K562 (cell line): ENCODE data around the gene MYO1H. TPM values are rescaled to one million over a fixed set of nuclear protein-coding genes. Genes with fewer than 3 reads are reported as not detected.

Source experiments
- CCAR2 ChIP-seq: fragments of 200-400 bp; formaldehyde crosslinking; IDR thresholded peaks from 2 replicates; pipeline ENCODE4 v1.6.1; 2017; ENCODE audit warnings: mild to moderate bottlenecking, low read depth, low read length
- CREB1 ChIP-seq, 2 experiments: sonication (generic) in 1 of 2; formaldehyde crosslinking in 1 of 2; IDR thresholded peaks; 2 replicates each; pipeline versions ENCODE4 v1.6.1 to v1.8.0; 2012 to 2022; ENCODE audit warnings: inconsistent platforms in 1 of 2, mild to moderate bottlenecking in 1 of 2, missing genetic modification reagents in 1 of 2, moderate library complexity in 1 of 2
- ELK3 ChIP-seq: fragments of 450-650 bp; formaldehyde crosslinking; IDR thresholded peaks from 2 replicates; pipeline ENCODE4 v1.4.0; 2020; ENCODE audit warnings: mild to moderate bottlenecking
- GTF2A2 ChIP-seq: IDR thresholded peaks from 2 replicates; pipeline ENCODE4 v1.6.1; 2016; ENCODE audit warnings: mild to moderate bottlenecking, missing genetic modification characterization, missing compliant biosample characterization
- MAX ChIP-seq: sonication (generic); formaldehyde crosslinking; IDR thresholded peaks from 2 replicates; pipeline ENCODE4 v1.9.0; 2022; ENCODE audit warnings: mild to moderate bottlenecking, missing genetic modification reagents
- MCM5 ChIP-seq: fragments of 450-650 bp; IDR thresholded peaks from 2 replicates; pipeline ENCODE4 v1.6.1; 2016; ENCODE audit warnings: low read depth
- PURB ChIP-seq: sonication (generic); formaldehyde crosslinking; IDR thresholded peaks from 2 replicates; pipeline ENCODE4 v1.9.0; 2021; ENCODE audit warnings: low read depth, mild to moderate bottlenecking, missing genetic modification reagents
- RCOR1 ChIP-seq, 2 experiments: IDR thresholded peaks; 2 replicates each; pipeline ENCODE4 v1.6.1; 2012; ENCODE audit warnings: low read depth in 2 of 2, low read length in 2 of 2, borderline replicate concordance in 1 of 2, improper control_type of control experiment in 1 of 2
- SLC30A9 ChIP-seq: fragments of 250-450 bp; sonication (Bioruptor Pico); IDR thresholded peaks from 2 replicates; pipeline ENCODE4 v1.8.0; 2022; ENCODE audit warnings: mild to moderate bottlenecking, moderate library complexity
- SNRNP70 ChIP-seq: fragments of 200-400 bp; formaldehyde crosslinking; optimal IDR thresholded peaks from 2 replicates; pipeline ENCODE3; 2017; ENCODE audit warnings: low read depth, low read length
- SREBF1 ChIP-seq: fragments of 150-350 bp; IDR thresholded peaks from 2 replicates; pipeline ENCODE4 v1.6.1; 2014; ENCODE audit warnings: antibody characterized with exemption, low read depth, low read length, borderline replicate concordance
- ZNF3 ChIP-seq: fragments of 250-450 bp; sonication (Bioruptor Pico); IDR thresholded peaks from 2 replicates; pipeline ENCODE4 v1.5.0; 2021; ENCODE audit warnings: mild to moderate bottlenecking, moderate library complexity
- ZNF318 ChIP-seq, 2 experiments: fragments of 450-650 bp; IDR thresholded peaks; 2 replicates each; pipeline ENCODE4 v1.6.1; 2016; ENCODE audit warnings: mild to moderate bottlenecking in 2 of 2, borderline replicate concordance in 1 of 2, low read depth in 1 of 2, moderate library complexity in 1 of 2
- ZNF324 ChIP-seq: fragments of 250-450 bp; sonication (Bioruptor Pico); IDR thresholded peaks from 2 replicates; pipeline ENCODE4 v1.4.0; 2020; ENCODE audit warnings: mild to moderate bottlenecking
- ZNF551 ChIP-seq: fragments of 250-450 bp; sonication (Bioruptor Pico); IDR thresholded peaks from 2 replicates; pipeline ENCODE4 v1.5.0; 2021; ENCODE audit warnings: mild to moderate bottlenecking, moderate library complexity
- ZNF655 ChIP-seq: fragments of 250-450 bp; sonication (Bioruptor Pico); IDR thresholded peaks from 2 replicates; pipeline ENCODE4 v1.5.0; 2021
- polyA plus RNA-seq, 8 experiments: library from polyadenylated mRNA; depleted of rRNA in 4 of 8; stranded (reverse) in 5 of 8; unstranded in 3 of 8; fragments of >200 nt; fragmentation: Nextera tagmentation in 2 of 8; fragmentation: Illumina TruSeq in 1 of 8; extraction: Ambion mirVana in 2 of 8; extraction: Trizol in 1 of 8; gene quantifications; 2 replicates each; pipeline versions ENCODE4 v1.2.1 to v1.2.3, GENCODE V29; 2011 to 2014; ENCODE audit warnings: inconsistent platforms in 1 of 8, missing spikeins in 1 of 8
- total RNA-seq, 7 experiments: library from RNA; depleted of rRNA in 6 of 7; stranded (reverse); fragments of >200 nt in 6 of 7; fragmentation: Illumina TruSeq in 2 of 7; extraction: Trizol in 2 of 7; gene quantifications; 2 replicates each; pipeline versions ENCODE4 v1.2.1 to v1.2.3, GENCODE V29; 2011 to 2021; ENCODE audit warnings: low replicate concordance in 1 of 7

The MYO1H gene
- total and polyA plus RNA-seq, 9 of the 15 experiments (the other 6 are each of a cell fraction or from before 2014, with no cell fraction given), result not detected

GRCh38 chr12:109477185-109477962 is 129.7 kb downstream of the MYO1H start, which contains the start of the genes KCTD10 and UBE3B (continued):
- no peak for TF ChIP-seq ZNF318 (IDR thresholded peaks at IDR 0.05; ENCODE audit: borderline replicate concordance in 1 of 2, low read depth in 1 of 2)
- no peak for TF ChIP-seq ZNF324 (CRISPR knock-in tag)
- TF ChIP-seq CCAR2, result no peak
- no peak for TF ChIP-seq ZNF3 (CRISPR knock-in tag)
- TF ChIP-seq ZNF655 (CRISPR knock-in tag), result no peak
- peak; percentile 65; the same call in 1 of the 2 replicates for TF ChIP-seq CREB1 (IDR thresholded peaks at IDR 0.05)
- TF ChIP-seq CREB1 (CRISPR knock-in tag; IDR thresholded peaks at IDR 0.05), result peak; percentile 55
- TF ChIP-seq MAX, result 0 out of 2 replicates have a peak, but pooled peaks have one; percentile 7
- no peak for TF ChIP-seq SREBF1
- TF ChIP-seq SNRNP70, result no peak
- TF ChIP-seq PURB (CRISPR knock-in tag), result no peak
- TF ChIP-seq GTF2A2, result peak; percentile 92
- TF ChIP-seq RCOR1 (IDR thresholded peaks at IDR 0.05; ENCODE audit: borderline replicate concordance in 1 of 2, low read depth in 2 of 2, low read length in 2 of 2), result no peak
- no peak for TF ChIP-seq ZNF551 (CRISPR knock-in tag)
- TF ChIP-seq ELK3 (CRISPR knock-in tag), result no peak
- TF ChIP-seq MCM5, result no peak
- no peak for TF ChIP-seq SLC30A9 (CRISPR knock-in tag)
